Measurements from ENCODE around the gene KCTD5.
"Not testable (repeated sequence)": the region's sequence is repeated elsewhere in the genome, so short reads cannot be mapped to it uniquely, and the experiment has no call there.

DNA sequence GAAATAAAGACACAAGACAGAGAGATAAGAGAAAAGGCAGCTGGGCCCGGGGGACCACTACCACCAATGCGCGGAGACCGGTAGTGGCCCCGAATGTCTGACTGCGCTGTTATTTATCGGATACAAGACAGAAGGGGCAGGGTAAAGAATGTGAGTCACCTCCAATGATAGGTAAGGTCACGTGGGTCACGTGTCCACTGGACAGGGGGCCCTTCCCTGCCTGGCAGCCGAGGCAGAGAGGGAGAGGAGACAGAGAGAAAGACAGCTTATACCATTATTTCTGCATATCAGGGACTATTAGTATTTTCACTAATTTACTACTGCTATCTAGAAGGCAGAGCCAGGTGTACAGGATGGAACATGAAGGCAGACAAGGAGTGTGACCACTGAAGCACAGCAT, 12.7 kb upstream of the KCTD5 start:
- not testable (repeated sequence) for TF ChIP-seq SP1 (CRISPR knock-in tag; IDR thresholded peaks at IDR 0.05); SAFB2 (IDR thresholded peaks at IDR 0.05; ENCODE audit: borderline replicate concordance, low read depth, low read length, severe bottlenecking); BMI1 (IDR thresholded peaks at IDR 0.05; ENCODE audit: low read length); LCOR (CRISPR knock-in tag; IDR thresholded peaks at IDR 0.05); EGR1 (conservative IDR thresholded peaks at IDR 0.05); YY1 (IDR thresholded peaks at IDR 0.05; ENCODE audit: borderline replicate concordance in 1 of 3, control insufficient read depth in 1 of 3, extremely low read depth in 1 of 3, insufficient read depth in 3 of 3, insufficient read length in 1 of 3, insufficient replicate concordance in 2 of 3, low read depth in 1 of 3, low read length in 2 of 3); SPI1 (IDR thresholded peaks at IDR 0.05; ENCODE audit: borderline replicate concordance, low read depth, low read length); SMC3 (conservative IDR thresholded peaks at IDR 0.05; ENCODE audit: insufficient read depth, low read depth, low read length); ZKSCAN8 (CRISPR knock-in tag; IDR thresholded peaks at IDR 0.05); ZNF3 (CRISPR knock-in tag; IDR thresholded peaks at IDR 0.05); TAF1 (IDR thresholded peaks at IDR 0.05; ENCODE audit: control insufficient read depth, extremely low read depth, insufficient read depth, low read length, severe bottlenecking)
- peak; percentile 55 for TF ChIP-seq RAD51 (IDR thresholded peaks at IDR 0.05; ENCODE audit: borderline replicate concordance, low read depth)
- TF ChIP-seq, protein P1, sequence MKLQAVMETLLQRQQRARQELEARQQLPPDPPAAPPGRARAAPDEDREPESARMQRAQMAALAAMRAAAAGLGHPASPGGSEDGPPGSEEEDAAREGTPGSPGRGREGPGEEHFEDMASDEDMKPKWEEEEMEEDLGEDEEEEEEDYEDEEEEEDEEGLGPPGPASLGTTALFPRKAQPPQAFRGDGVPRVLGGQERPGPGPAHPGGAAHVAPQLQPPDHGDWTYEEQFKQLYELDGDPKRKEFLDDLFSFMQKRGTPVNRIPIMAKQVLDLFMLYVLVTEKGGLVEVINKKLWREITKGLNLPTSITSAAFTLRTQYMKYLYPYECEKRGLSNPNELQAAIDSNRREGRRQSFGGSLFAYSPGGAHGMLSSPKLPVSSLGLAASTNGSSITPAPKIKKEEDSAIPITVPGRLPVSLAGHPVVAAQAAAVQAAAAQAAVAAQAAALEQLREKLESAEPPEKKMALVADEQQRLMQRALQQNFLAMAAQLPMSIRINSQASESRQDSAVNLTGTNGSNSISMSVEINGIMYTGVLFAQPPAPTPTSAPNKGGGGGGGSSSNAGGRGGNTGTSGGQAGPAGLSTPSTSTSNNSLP (IDR thresholded peaks at IDR 0.05; ENCODE audit: borderline replicate concordance, low read depth, low read length): not testable (repeated sequence)
- TF ChIP-seq, protein P2, sequence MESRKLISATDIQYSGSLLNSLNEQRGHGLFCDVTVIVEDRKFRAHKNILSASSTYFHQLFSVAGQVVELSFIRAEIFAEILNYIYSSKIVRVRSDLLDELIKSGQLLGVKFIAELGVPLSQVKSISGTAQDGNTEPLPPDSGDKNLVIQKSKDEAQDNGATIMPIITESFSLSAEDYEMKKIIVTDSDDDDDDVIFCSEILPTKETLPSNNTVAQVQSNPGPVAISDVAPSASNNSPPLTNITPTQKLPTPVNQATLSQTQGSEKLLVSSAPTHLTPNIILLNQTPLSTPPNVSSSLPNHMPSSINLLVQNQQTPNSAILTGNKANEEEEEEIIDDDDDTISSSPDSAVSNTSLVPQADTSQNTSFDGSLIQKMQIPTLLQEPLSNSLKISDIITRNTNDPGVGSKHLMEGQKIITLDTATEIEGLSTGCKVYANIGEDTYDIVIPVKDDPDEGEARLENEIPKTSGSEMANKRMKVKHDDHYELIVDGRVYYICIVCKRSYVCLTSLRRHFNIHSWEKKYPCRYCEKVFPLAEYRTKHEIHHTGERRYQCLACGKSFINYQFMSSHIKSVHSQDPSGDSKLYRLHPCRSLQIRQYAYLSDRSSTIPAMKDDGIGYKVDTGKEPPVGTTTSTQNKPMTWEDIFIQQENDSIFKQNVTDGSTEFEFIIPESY (CRISPR knock-in tag; IDR thresholded peaks at IDR 0.05): not testable (repeated sequence)
